ENCODE measurements around the gene SMIM44. TPM values are rescaled to one million over a fixed set of nuclear protein-coding genes. Genes with fewer than 3 reads are reported as not detected.

Gene SMIM44
- total RNA-seq, 1 experiment from 2014 or later, result not detected

DNA sequence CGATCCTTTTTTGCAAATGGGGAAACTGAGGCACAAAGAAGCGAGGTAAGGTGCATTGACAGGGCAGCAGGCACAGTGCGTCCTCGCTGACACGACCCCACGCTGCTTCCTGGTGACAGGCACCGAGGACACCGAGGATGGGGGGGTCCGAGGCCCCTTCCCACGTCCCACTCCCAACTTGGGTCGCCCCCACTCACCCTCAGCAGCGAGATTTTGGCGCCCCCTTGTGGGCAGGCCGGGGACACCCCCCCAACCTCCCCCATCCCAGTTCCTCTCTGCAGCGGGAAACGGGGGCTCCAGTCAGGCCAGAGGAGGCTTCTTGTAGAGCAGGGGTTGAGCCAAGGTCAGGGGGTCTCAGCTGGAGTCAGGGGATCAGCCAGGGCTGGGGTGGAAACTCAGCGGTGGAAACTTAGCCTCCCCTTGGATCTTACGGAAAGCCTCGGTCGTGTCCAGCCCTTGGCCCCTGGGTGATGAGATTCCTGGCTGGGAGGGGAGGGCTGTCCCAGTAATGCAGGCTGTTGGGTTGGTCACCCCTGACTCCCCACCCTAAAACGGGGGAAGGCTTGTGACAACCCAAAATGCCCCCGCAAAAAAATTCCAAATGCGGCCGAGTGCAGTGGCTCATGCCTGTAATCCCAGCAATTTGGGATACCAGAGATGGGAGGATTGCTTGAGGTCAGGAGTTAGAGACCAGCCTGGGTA lies 11.1 kb downstream of the SMIM44 start:
- in situ Hi-C loops (cut with HindIII; ENCODE audit: low pct_unique_long_range_greater_than_20kb, low sequenced_read_pairs), result no loop called here
- ATAC-seq (peak; percentile 40; the same call in 1 of the 2 replicates), DNase-seq (ENCODE audit: low read depth, low spot score) (no peak)
- ChIA-PET POLR2A (no interaction called here), CTCF (interaction anchor here (0.7 kb wide), 1 partner anchor 32 kb away, joined by 6 read pairs; no protein-coding TSS in a partner anchor)
- Histone ChIP-seq H3K27me3 (ENCODE audit: control insufficient read depth, insufficient read depth, low read length) (no peaks in the 10 kb centered on the region), H3K4me3 (ENCODE audit: low read depth in 2 of 2, low read length in 2 of 2) (no peak overlapping the region), H3K4me1 (ENCODE audit: control insufficient read depth, insufficient read depth, low read length) (no peaks in the 10 kb centered on the region), H3K27ac (ENCODE audit: low read length) (no peak overlapping the region), H3K36me3 (ENCODE audit: control insufficient read depth, insufficient read depth, low read length) (no peaks in the 10 kb centered on the region), H3K9me3 (ENCODE audit: control insufficient read depth, insufficient read depth, low read depth, low read length) (no peaks in the 10 kb centered on the region)
- intact Hi-C loops (cut with micrococcal nuclease; ENCODE audit: unreplicated experiment), result loop anchor here (2.0 kb wide), 1 partner anchor 145 kb away; no protein-coding TSS in a partner anchor
- BruUV-seq (replicated peaks), result no TSS peak
- TF ChIP-seq, protein P1, sequence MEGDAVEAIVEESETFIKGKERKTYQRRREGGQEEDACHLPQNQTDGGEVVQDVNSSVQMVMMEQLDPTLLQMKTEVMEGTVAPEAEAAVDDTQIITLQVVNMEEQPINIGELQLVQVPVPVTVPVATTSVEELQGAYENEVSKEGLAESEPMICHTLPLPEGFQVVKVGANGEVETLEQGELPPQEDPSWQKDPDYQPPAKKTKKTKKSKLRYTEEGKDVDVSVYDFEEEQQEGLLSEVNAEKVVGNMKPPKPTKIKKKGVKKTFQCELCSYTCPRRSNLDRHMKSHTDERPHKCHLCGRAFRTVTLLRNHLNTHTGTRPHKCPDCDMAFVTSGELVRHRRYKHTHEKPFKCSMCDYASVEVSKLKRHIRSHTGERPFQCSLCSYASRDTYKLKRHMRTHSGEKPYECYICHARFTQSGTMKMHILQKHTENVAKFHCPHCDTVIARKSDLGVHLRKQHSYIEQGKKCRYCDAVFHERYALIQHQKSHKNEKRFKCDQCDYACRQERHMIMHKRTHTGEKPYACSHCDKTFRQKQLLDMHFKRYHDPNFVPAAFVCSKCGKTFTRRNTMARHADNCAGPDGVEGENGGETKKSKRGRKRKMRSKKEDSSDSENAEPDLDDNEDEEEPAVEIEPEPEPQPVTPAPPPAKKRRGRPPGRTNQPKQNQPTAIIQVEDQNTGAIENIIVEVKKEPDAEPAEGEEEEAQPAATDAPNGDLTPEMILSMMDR (IDR thresholded peaks at IDR 0.05), result peak; percentile 90
- TF ChIP-seq TCF7L2 (IDR thresholded peaks at IDR 0.05; ENCODE audit: low read depth, low read length), result no peak

DNA sequence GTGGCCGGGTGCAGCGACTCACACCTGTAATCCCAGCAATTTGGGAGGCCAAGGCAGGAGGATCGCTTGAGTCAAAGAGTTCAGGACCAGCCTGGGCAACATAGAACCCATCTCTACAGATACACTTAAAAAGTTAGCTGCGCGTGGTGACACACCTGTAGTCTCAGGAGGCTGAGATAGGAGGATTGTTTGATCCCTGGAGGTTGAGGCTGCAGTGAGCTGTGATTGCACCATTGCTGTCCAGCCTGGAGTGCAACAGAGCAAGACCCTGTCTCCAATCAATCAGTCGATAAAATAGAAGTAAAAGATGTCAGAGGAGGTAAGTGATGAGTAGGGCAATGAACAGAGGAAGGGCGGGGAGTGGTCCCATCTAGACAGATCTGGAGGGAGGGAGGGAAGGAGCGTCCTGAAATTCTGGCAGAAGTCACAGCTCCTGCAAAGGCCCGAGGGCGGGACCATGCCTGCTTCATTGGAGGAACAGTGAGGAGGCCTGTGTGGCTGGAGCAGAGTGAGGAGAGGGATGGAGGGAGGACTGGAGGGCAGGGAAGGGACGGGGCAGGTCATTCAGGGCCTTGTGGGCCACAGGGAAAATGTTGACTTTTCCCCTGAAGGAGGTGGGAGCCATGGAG lies 12.6 kb downstream of the SMIM44 start:
- Histone ChIP-seq H3K4me1 (ENCODE audit: control insufficient read depth, insufficient read depth, low read length) (no peaks in the 10 kb centered on the region), H3K36me3 (ENCODE audit: control insufficient read depth, insufficient read depth, low read length) (no peaks in the 10 kb centered on the region), H3K27ac (ENCODE audit: low read length) (no peak overlapping the region), H3K9me3 (ENCODE audit: control insufficient read depth, insufficient read depth, low read depth, low read length) (no peaks in the 10 kb centered on the region), H3K27me3 (ENCODE audit: control insufficient read depth, insufficient read depth, low read length) (no peaks in the 10 kb centered on the region), H3K4me3 (ENCODE audit: low read depth in 2 of 2, low read length in 2 of 2) (no peak overlapping the region)
- ATAC-seq (peak; percentile 15; the same call in 1 of the 2 replicates), DNase-seq (ENCODE audit: low read depth, low spot score) (no peak)
- CTCF ChIA-PET, result interaction anchor here (0.6 kb wide), 1 partner anchor 249 kb away, joined by 4 read pairs; no protein-coding TSS in a partner anchor
- BruUV-seq (replicated peaks), result no TSS peak
- in situ Hi-C loops (cut with HindIII; ENCODE audit: low pct_unique_long_range_greater_than_20kb, low sequenced_read_pairs), result no loop called here
- TF ChIP-seq, protein P1 (IDR thresholded peaks at IDR 0.05), result no peak
- TF ChIP-seq SIN3A (IDR thresholded peaks at IDR 0.05; ENCODE audit: borderline replicate concordance, insufficient read depth, low read depth, low read length), result no peak
- TF ChIP-seq POLR2AphosphoS5 (IDR thresholded peaks at IDR 0.05; ENCODE audit: low read depth, low read length), result no peak
- TF ChIP-seq, protein P2, sequence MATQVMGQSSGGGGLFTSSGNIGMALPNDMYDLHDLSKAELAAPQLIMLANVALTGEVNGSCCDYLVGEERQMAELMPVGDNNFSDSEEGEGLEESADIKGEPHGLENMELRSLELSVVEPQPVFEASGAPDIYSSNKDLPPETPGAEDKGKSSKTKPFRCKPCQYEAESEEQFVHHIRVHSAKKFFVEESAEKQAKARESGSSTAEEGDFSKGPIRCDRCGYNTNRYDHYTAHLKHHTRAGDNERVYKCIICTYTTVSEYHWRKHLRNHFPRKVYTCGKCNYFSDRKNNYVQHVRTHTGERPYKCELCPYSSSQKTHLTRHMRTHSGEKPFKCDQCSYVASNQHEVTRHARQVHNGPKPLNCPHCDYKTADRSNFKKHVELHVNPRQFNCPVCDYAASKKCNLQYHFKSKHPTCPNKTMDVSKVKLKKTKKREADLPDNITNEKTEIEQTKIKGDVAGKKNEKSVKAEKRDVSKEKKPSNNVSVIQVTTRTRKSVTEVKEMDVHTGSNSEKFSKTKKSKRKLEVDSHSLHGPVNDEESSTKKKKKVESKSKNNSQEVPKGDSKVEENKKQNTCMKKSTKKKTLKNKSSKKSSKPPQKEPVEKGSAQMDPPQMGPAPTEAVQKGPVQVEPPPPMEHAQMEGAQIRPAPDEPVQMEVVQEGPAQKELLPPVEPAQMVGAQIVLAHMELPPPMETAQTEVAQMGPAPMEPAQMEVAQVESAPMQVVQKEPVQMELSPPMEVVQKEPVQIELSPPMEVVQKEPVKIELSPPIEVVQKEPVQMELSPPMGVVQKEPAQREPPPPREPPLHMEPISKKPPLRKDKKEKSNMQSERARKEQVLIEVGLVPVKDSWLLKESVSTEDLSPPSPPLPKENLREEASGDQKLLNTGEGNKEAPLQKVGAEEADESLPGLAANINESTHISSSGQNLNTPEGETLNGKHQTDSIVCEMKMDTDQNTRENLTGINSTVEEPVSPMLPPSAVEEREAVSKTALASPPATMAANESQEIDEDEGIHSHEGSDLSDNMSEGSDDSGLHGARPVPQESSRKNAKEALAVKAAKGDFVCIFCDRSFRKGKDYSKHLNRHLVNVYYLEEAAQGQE (IDR thresholded peaks at IDR 0.05; ENCODE audit: insufficient read depth in 1 of 2, low read depth in 2 of 2, low read length in 1 of 2), result no peak
- no peak for TF ChIP-seq TCF7L2 (IDR thresholded peaks at IDR 0.05; ENCODE audit: low read depth, low read length)
- POLR2A ChIA-PET, result no interaction called here
- intact Hi-C loops (cut with micrococcal nuclease; ENCODE audit: unreplicated experiment), result no loop called here

All from Panc1 (cell line).